ENCODE data around the gene SH3RF1. TPM values are rescaled to one million over a fixed set of nuclear protein-coding genes. Genes with fewer than 3 reads are reported as not detected.

Gene SH3RF1
- total and polyA plus RNA-seq, 2 of the 8 experiments (the other 6 are each of a cell fraction or from before 2014, with no cell fraction given) = 6.9 to 15.1 TPM

GRCh38 chr4:169309326-169309967, 38.7 kb upstream of the SH3RF1 start:
- Histone ChIP-seq H4K20me1 (replicated peaks in 1 of 2; ENCODE audit: control insufficient read depth in 1 of 2, insufficient read depth in 2 of 2, low read length in 2 of 2) (no peaks in the 10 kb centered on the region), H3K4me3 (ENCODE audit: extremely low read depth in 1 of 4, insufficient read depth in 2 of 4, low read depth in 3 of 4, low read length in 4 of 4) (no peak overlapping the region), H4K5ac (ENCODE audit: insufficient read length, low read depth, low read length) (no peak overlapping the region), H3K18ac (ENCODE audit: extremely low read depth, low read length) (no peak overlapping the region), H3K27me3 (replicated peaks in 1 of 4; ENCODE audit: control insufficient read depth in 3 of 4, extremely low read depth in 1 of 4, insufficient read depth in 3 of 4, low read length in 3 of 4) (no peaks in the 10 kb centered on the region), H3K23me2 (ENCODE audit: low read depth, low read length) (no peaks in the 10 kb centered on the region), H2BK120ac (replicated peaks; ENCODE audit: low read depth, low read length) (no peak overlapping the region), H2AK5ac (ENCODE audit: low read depth, low read length) (no peak overlapping the region), H3K14ac (ENCODE audit: insufficient read length) (no peak overlapping the region), H3K36me3 (ENCODE audit: control insufficient read depth in 2 of 4, insufficient read depth in 4 of 4, low read length in 3 of 4) (no peaks in the 10 kb centered on the region), H4K91ac (replicated peaks; ENCODE audit: insufficient read length, low read length) (no peak overlapping the region), H2BK12ac (ENCODE audit: low read depth, low read length) (no peak overlapping the region), H3K79me2 (ENCODE audit: control insufficient read depth in 1 of 2, insufficient read depth in 2 of 2, low read length in 2 of 2) (no peaks in the 10 kb centered on the region), H3K23ac (ENCODE audit: insufficient read length) (no peak overlapping the region), H2BK20ac (ENCODE audit: low read length) (no peak overlapping the region), H2BK5ac (ENCODE audit: low read depth, low read length) (no peak overlapping the region), H3K27ac (ENCODE audit: low read depth, low read length) (no peak overlapping the region), H2AFZ (ENCODE audit: low read length) (no peak overlapping the region), H3K4me1 (replicated peaks in 1 of 4; ENCODE audit: control insufficient read depth in 3 of 4, insufficient read depth in 4 of 4, low read length in 3 of 4) (peaks cover 0 to 4% (median 0%) of the 10 kb centered on the region in 4 experiments; a peak in 3 of 7 replicates), H4K8ac (ENCODE audit: extremely low read depth, insufficient read depth, low read length) (no peak overlapping the region), H3K4me2 (ENCODE audit: insufficient read depth in 1 of 2, low read depth in 2 of 2, low read length in 2 of 2) (no peak overlapping the region), H3K9me3 (ENCODE audit: insufficient read depth in 2 of 2, low read depth in 1 of 2, low read length in 1 of 2) (no peaks in the 10 kb centered on the region), H3K4ac (replicated peaks; ENCODE audit: insufficient read length, low read depth, low read length) (no peak overlapping the region), H2BK15ac (ENCODE audit: low read length) (no peak overlapping the region), H3K9ac (replicated peaks in 1 of 4; ENCODE audit: extremely low read depth in 1 of 4, low read depth in 3 of 4, low read length in 3 of 4) (no peak overlapping the region), H3K79me1 (ENCODE audit: low read depth, low read length) (no peaks in the 10 kb centered on the region), H3K56ac (replicated peaks; ENCODE audit: insufficient read length, low read depth, low read length) (no peak overlapping the region)
- ChIA-PET POLR2A (ENCODE audit: partially characterized antibody) (no interaction called here), CTCF (ENCODE audit: partially characterized antibody) (interaction anchor here (0.7 to 1.1 kb wide), 2 partner anchors 97 to 169 kb away, joined by 3 to 6 read pairs; no protein-coding TSS in a partner anchor)
- WGBS, 2 experiments (ENCODE audit: extremely low coverage in 1 of 2, insufficient coverage in 1 of 2, insufficient read length in 1 of 2, insufficient replicate concordance in 2 of 2, low coverage in 1 of 2, low lambda C conversion rate in 2 of 2, missing lambda C conversion rate in 1 of 2) = 92% methylated on average over 12 of the region's 12 CpGs; no CpG with 5 or more reads in 1 of the 2 experiments
- DNase-seq (ENCODE audit: low read depth in 1 of 2, low spot score in 2 of 2) = no peak
- no peak for FAIRE-seq
- TF ChIP-seq SP1 (IDR thresholded peaks at IDR 0.05; ENCODE audit: low read depth, low read length) = no peak
